ENCODE measurements around the gene MRPS9.

Gene MRPS9

GRCh38 chr2:105113616-105114291 is 75.9 kb downstream of the MRPS9 start:
- Histone ChIP-seq H3K9ac (ENCODE audit: low read length in 5 of 5) (no peak overlapping the region), H3K27me3 (ENCODE audit: control insufficient read depth in 5 of 5, insufficient read depth in 4 of 5, low read length in 5 of 5) (no peaks in the 10 kb centered on the region), H3K4me3 (ENCODE audit: low read depth in 1 of 5, low read length in 5 of 5) (no peak overlapping the region), H3K36me3 (ENCODE audit: control insufficient read depth in 5 of 5, insufficient read depth in 5 of 5, low read length in 5 of 5) (no peaks in the 10 kb centered on the region), H3K9me3 (ENCODE audit: control insufficient read depth in 5 of 5, low read length in 5 of 5) (no peaks in the 10 kb centered on the region), H3K4me1 (ENCODE audit: control insufficient read depth in 5 of 5, insufficient read depth in 5 of 5, low read length in 5 of 5) (no peaks in the 10 kb centered on the region), H3K27ac (ENCODE audit: low read depth, low read length) (no peak overlapping the region)

- Histone ChIP-seq H3K4me1 (ENCODE audit: control insufficient read depth in 5 of 5, insufficient read depth in 5 of 5, low read length in 5 of 5) (no peaks in the 10 kb centered on the region), H3K27me3 (ENCODE audit: control insufficient read depth in 5 of 5, insufficient read depth in 4 of 5, low read length in 5 of 5) (no peaks in the 10 kb centered on the region), H3K4me3 (ENCODE audit: low read depth in 1 of 5, low read length in 5 of 5) (no peak overlapping the region), H3K36me3 (ENCODE audit: control insufficient read depth in 5 of 5, insufficient read depth in 5 of 5, low read length in 5 of 5) (no peaks in the 10 kb centered on the region), H3K9me3 (ENCODE audit: control insufficient read depth in 5 of 5, low read length in 5 of 5) (no peaks in the 10 kb centered on the region), H3K27ac (ENCODE audit: low read depth, low read length) (no peak overlapping the region), H3K9ac (ENCODE audit: low read length in 5 of 5) (no peak overlapping the region)
These were observed 76.7 kb downstream of the MRPS9 start for GRCh38 chr2:105114551-105114950.

GRCh38 chr2:105116348-105116747 is 78.5 kb downstream of the MRPS9 start:
- Histone ChIP-seq H3K36me3 (ENCODE audit: control insufficient read depth in 5 of 5, insufficient read depth in 5 of 5, low read length in 5 of 5) (no peaks in the 10 kb centered on the region), H3K9ac (ENCODE audit: low read length in 5 of 5) (no peak overlapping the region), H3K27ac (ENCODE audit: low read depth, low read length) (no peak overlapping the region), H3K4me1 (ENCODE audit: control insufficient read depth in 5 of 5, insufficient read depth in 5 of 5, low read length in 5 of 5) (no peaks in the 10 kb centered on the region), H3K4me3 (ENCODE audit: low read depth in 1 of 5, low read length in 5 of 5) (no peak overlapping the region), H3K9me3 (ENCODE audit: control insufficient read depth in 5 of 5, low read length in 5 of 5) (no peaks in the 10 kb centered on the region), H3K27me3 (ENCODE audit: control insufficient read depth in 5 of 5, insufficient read depth in 4 of 5, low read length in 5 of 5) (no peaks in the 10 kb centered on the region)

GRCh38 chr2:105117565-105117964 is 79.7 kb downstream of the MRPS9 start:
- Histone ChIP-seq H3K9me3 (ENCODE audit: control insufficient read depth in 5 of 5, low read length in 5 of 5) (no peaks in the 10 kb centered on the region), H3K27ac (ENCODE audit: low read depth, low read length) (no peak overlapping the region), H3K4me1 (ENCODE audit: control insufficient read depth in 5 of 5, insufficient read depth in 5 of 5, low read length in 5 of 5) (no peaks in the 10 kb centered on the region), H3K36me3 (ENCODE audit: control insufficient read depth in 5 of 5, insufficient read depth in 5 of 5, low read length in 5 of 5) (no peaks in the 10 kb centered on the region), H3K9ac (ENCODE audit: low read length in 5 of 5) (no peak overlapping the region), H3K27me3 (ENCODE audit: control insufficient read depth in 5 of 5, insufficient read depth in 4 of 5, low read length in 5 of 5) (no peaks in the 10 kb centered on the region), H3K4me3 (ENCODE audit: low read depth in 1 of 5, low read length in 5 of 5) (no peak overlapping the region)

- Histone ChIP-seq H3K36me3 (ENCODE audit: control insufficient read depth in 5 of 5, insufficient read depth in 5 of 5, low read length in 5 of 5) (no peaks in the 10 kb centered on the region), H3K27ac (ENCODE audit: low read depth, low read length) (no peak overlapping the region), H3K4me3 (ENCODE audit: low read depth in 1 of 5, low read length in 5 of 5) (no peak overlapping the region), H3K9me3 (ENCODE audit: control insufficient read depth in 5 of 5, low read length in 5 of 5) (no peaks in the 10 kb centered on the region), H3K4me1 (ENCODE audit: control insufficient read depth in 5 of 5, insufficient read depth in 5 of 5, low read length in 5 of 5) (no peaks in the 10 kb centered on the region), H3K27me3 (ENCODE audit: control insufficient read depth in 5 of 5, insufficient read depth in 4 of 5, low read length in 5 of 5) (no peaks in the 10 kb centered on the region), H3K9ac (ENCODE audit: low read length in 5 of 5) (no peak overlapping the region)
These were observed 81.1 kb downstream of the MRPS9 start for GRCh38 chr2:105118960-105119359.

- no peaks in the 10 kb centered on the region for H3K4me1 ChIP-seq (ENCODE audit: control insufficient read depth in 5 of 5, insufficient read depth in 5 of 5, low read length in 5 of 5)
- H3K27me3 ChIP-seq (ENCODE audit: control insufficient read depth in 5 of 5, insufficient read depth in 4 of 5, low read length in 5 of 5): peaks cover 0 to 3% (median 0%) of the 10 kb centered on the region in 5 donors
- H3K9me3 ChIP-seq (ENCODE audit: control insufficient read depth in 5 of 5, low read length in 5 of 5): no peaks in the 10 kb centered on the region
- no peak overlapping the region for H3K27ac ChIP-seq (ENCODE audit: low read depth, low read length)
- H3K4me3 ChIP-seq (ENCODE audit: low read depth in 1 of 5, low read length in 5 of 5): no peak overlapping the region
- H3K9ac ChIP-seq (ENCODE audit: low read length in 5 of 5): no peak overlapping the region
- no peaks in the 10 kb centered on the region for H3K36me3 ChIP-seq (ENCODE audit: control insufficient read depth in 5 of 5, insufficient read depth in 5 of 5, low read length in 5 of 5)
These were observed 83.6 kb downstream of the MRPS9 start for GRCh38 chr2:105121434-105121833.

- H3K27me3 ChIP-seq (ENCODE audit: control insufficient read depth in 5 of 5, insufficient read depth in 4 of 5, low read length in 5 of 5): peaks cover 0 to 5% (median 3%) of the 10 kb centered on the region in 5 donors
- H3K4me3 ChIP-seq (ENCODE audit: low read depth in 1 of 5, low read length in 5 of 5): no peak overlapping the region
- H3K36me3 ChIP-seq (ENCODE audit: control insufficient read depth in 5 of 5, insufficient read depth in 5 of 5, low read length in 5 of 5): no peaks in the 10 kb centered on the region
- H3K27ac ChIP-seq (ENCODE audit: low read depth, low read length): no peak overlapping the region
- no peaks in the 10 kb centered on the region for H3K9me3 ChIP-seq (ENCODE audit: control insufficient read depth in 5 of 5, low read length in 5 of 5)
- no peaks in the 10 kb centered on the region for H3K4me1 ChIP-seq (ENCODE audit: control insufficient read depth in 5 of 5, insufficient read depth in 5 of 5, low read length in 5 of 5)
- no peak overlapping the region for H3K9ac ChIP-seq (ENCODE audit: low read length in 5 of 5)
These were observed 87.6 kb downstream of the MRPS9 start for GRCh38 chr2:105125428-105125827.

- Histone ChIP-seq H3K9me3 (ENCODE audit: control insufficient read depth in 5 of 5, low read length in 5 of 5) (no peaks in the 10 kb centered on the region), H3K27me3 (ENCODE audit: control insufficient read depth in 5 of 5, insufficient read depth in 4 of 5, low read length in 5 of 5) (peaks cover 0 to 5% (median 3%) of the 10 kb centered on the region in 5 donors), H3K4me1 (ENCODE audit: control insufficient read depth in 5 of 5, insufficient read depth in 5 of 5, low read length in 5 of 5) (no peaks in the 10 kb centered on the region), H3K36me3 (ENCODE audit: control insufficient read depth in 5 of 5, insufficient read depth in 5 of 5, low read length in 5 of 5) (no peaks in the 10 kb centered on the region), H3K4me3 (ENCODE audit: low read depth in 1 of 5, low read length in 5 of 5) (no peak overlapping the region), H3K27ac (ENCODE audit: low read depth, low read length) (no peak overlapping the region), H3K9ac (ENCODE audit: low read length in 5 of 5) (no peak overlapping the region)
These were observed 88.1 kb downstream of the MRPS9 start for GRCh38 chr2:105125920-105126319.

- Histone ChIP-seq H3K9me3 (ENCODE audit: control insufficient read depth in 5 of 5, low read length in 5 of 5) (no peaks in the 10 kb centered on the region), H3K36me3 (ENCODE audit: control insufficient read depth in 5 of 5, insufficient read depth in 5 of 5, low read length in 5 of 5) (no peaks in the 10 kb centered on the region), H3K4me3 (ENCODE audit: low read depth in 1 of 5, low read length in 5 of 5) (no peak overlapping the region), H3K27me3 (ENCODE audit: control insufficient read depth in 5 of 5, insufficient read depth in 4 of 5, low read length in 5 of 5) (peaks cover 0 to 5% (median 3%) of the 10 kb centered on the region in 5 donors), H3K4me1 (ENCODE audit: control insufficient read depth in 5 of 5, insufficient read depth in 5 of 5, low read length in 5 of 5) (no peaks in the 10 kb centered on the region), H3K9ac (ENCODE audit: low read length in 5 of 5) (no peak overlapping the region), H3K27ac (ENCODE audit: low read depth, low read length) (no peak overlapping the region)
These were observed 88.5 kb downstream of the MRPS9 start for GRCh38 chr2:105126336-105126735.

- Histone ChIP-seq H3K36me3 (ENCODE audit: control insufficient read depth in 5 of 5, insufficient read depth in 5 of 5, low read length in 5 of 5) (no peaks in the 10 kb centered on the region), H3K27me3 (ENCODE audit: control insufficient read depth in 5 of 5, insufficient read depth in 4 of 5, low read length in 5 of 5) (peaks cover 0 to 5% (median 3%) of the 10 kb centered on the region in 5 donors), H3K27ac (ENCODE audit: low read depth, low read length) (no peak overlapping the region), H3K9ac (ENCODE audit: low read length in 5 of 5) (no peak overlapping the region), H3K4me1 (ENCODE audit: control insufficient read depth in 5 of 5, insufficient read depth in 5 of 5, low read length in 5 of 5) (no peaks in the 10 kb centered on the region), H3K9me3 (ENCODE audit: control insufficient read depth in 5 of 5, low read length in 5 of 5) (no peaks in the 10 kb centered on the region), H3K4me3 (ENCODE audit: low read depth in 1 of 5, low read length in 5 of 5) (no peak overlapping the region)
These were observed 89.5 kb downstream of the MRPS9 start for GRCh38 chr2:105127289-105127915.
